ENCODE results near the gene CTRL.

DNA sequence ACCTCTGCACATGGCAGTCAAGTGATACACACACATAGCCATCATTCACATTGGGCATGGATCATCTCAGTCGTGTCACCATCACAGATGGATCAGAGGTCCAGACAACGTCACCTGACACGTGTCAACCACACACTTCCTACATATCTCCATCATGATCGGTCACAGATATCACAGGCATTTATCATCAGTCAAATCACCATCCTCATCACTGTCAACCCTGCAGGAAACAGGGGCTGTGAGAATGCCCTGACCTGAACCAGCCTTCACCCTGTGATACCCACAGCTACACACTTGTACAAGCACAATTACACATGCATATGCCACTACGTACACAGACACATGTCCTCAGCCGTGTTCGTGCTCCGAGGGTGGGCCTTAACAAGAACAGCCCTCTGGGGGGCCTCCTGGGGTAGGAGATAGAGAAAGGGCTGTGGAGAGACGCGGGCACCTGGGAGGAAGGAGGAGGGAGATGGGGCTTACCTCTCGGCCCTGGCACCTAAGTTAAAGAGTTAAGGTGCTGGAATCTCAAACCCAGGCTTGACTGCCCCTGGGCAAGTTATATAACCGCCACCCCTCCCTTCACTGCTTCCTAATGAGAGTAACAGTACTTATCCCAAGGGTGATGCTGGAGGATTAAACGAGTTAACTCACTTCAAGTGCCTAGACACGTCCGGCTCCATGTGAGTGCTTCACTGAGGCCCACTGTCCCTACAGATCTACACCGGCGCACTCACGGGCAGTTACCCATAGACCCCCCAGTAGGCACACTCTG lies 35.7 kb upstream of the CTRL start:
- TF ChIP-seq, protein P1, sequence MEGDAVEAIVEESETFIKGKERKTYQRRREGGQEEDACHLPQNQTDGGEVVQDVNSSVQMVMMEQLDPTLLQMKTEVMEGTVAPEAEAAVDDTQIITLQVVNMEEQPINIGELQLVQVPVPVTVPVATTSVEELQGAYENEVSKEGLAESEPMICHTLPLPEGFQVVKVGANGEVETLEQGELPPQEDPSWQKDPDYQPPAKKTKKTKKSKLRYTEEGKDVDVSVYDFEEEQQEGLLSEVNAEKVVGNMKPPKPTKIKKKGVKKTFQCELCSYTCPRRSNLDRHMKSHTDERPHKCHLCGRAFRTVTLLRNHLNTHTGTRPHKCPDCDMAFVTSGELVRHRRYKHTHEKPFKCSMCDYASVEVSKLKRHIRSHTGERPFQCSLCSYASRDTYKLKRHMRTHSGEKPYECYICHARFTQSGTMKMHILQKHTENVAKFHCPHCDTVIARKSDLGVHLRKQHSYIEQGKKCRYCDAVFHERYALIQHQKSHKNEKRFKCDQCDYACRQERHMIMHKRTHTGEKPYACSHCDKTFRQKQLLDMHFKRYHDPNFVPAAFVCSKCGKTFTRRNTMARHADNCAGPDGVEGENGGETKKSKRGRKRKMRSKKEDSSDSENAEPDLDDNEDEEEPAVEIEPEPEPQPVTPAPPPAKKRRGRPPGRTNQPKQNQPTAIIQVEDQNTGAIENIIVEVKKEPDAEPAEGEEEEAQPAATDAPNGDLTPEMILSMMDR (IDR thresholded peaks at IDR 0.05) = no peak
- TF ChIP-seq POLR2A (IDR thresholded peaks at IDR 0.05) = no peak

Data from ovary (tissue), 3 donors.